HG03039 (cell line): ENCODE measurements around the gene GYPC.
"Not testable (repeated sequence)": the region's sequence is repeated elsewhere in the genome, so short reads cannot be mapped to it uniquely, and the experiment has no call there.

Source experiments
- ATAC-seq: cut with Tn5 transposase; IDR thresholded peaks from one replicate; pipeline ENCODE4 v1.9.1; 2021; ENCODE audit warnings: mild to moderate bottlenecking, moderate library complexity; ENCODE audit not compliant: unreplicated experiment

The GYPC gene

GRCh38 chr2:126665483-126665882 is 9.5 kb downstream of the GYPC start:
- no peak for ATAC-seq

GRCh38 chr2:126668254-126668653 is 12.3 kb downstream of the GYPC start:
- no peak for ATAC-seq

- ATAC-seq, result no peak
Observed at GRCh38 chr2:126669772-126670171, 13.8 kb downstream of the GYPC start.

GRCh38 chr2:126671488-126671887 is 15.5 kb downstream of the GYPC start:
- ATAC-seq, result no peak

GRCh38 chr2:126672980-126673605 is 17.1 kb downstream of the GYPC start:
- no peak for ATAC-seq

- no peak for ATAC-seq
Observed at GRCh38 chr2:126674075-126674744, 18.3 kb downstream of the GYPC start.

GRCh38 chr2:126675637-126676036 is 19.7 kb downstream of the GYPC start:
- no peak for ATAC-seq

- no peak for ATAC-seq
Observed at GRCh38 chr2:126676221-126677175, 20.5 kb downstream of the GYPC start.

GRCh38 chr2:126677176-126677538 is 21.2 kb downstream of the GYPC start:
- ATAC-seq, result no peak

- ATAC-seq, result no peak
Observed at GRCh38 chr2:126678269-126679065, 22.5 kb downstream of the GYPC start.

- no peak for ATAC-seq
Observed at GRCh38 chr2:126679094-126679713, 23.2 kb downstream of the GYPC start.

GRCh38 chr2:126681505-126681904 is 25.5 kb downstream of the GYPC start:
- ATAC-seq, result no peak

GRCh38 chr2:126685629-126686028 is 29.7 kb downstream of the GYPC start:
- ATAC-seq, result no peak

GRCh38 chr2:126686286-126686685 is 30.3 kb downstream of the GYPC start:
- no peak for ATAC-seq

- ATAC-seq, result no peak
Observed at GRCh38 chr2:126686841-126687485, 31.0 kb downstream of the GYPC start.

- no peak for ATAC-seq
Observed at GRCh38 chr2:126687503-126687902, 31.5 kb downstream of the GYPC start.

GRCh38 chr2:126688594-126688993 is 32.6 kb downstream of the GYPC start:
- not testable (repeated sequence) for ATAC-seq

- ATAC-seq, result not testable (repeated sequence)
Observed at GRCh38 chr2:126692241-126692640, 36.3 kb downstream of the GYPC start.

- ATAC-seq, result not testable (repeated sequence)
Observed at GRCh38 chr2:126692934-126693592, 37.1 kb downstream of the GYPC start.
